NB4 (cell line): Measurements from ENCODE around the gene CCT7.

Source experiments
- DNase-seq: peaks from one replicate; pipeline ENCODE4 v3.0.0; 2010; ENCODE audit warnings: low read depth
- H3K4me3 ChIP-seq: one replicate; pipeline ENCODE4 v1.5.1; 2011; ENCODE audit warnings: mild to moderate bottlenecking, low read depth, low read length, moderate library complexity
- MYC ChIP-seq: IDR thresholded peaks from 2 replicates; pipeline ENCODE4 v1.6.1; 2011; ENCODE audit warnings: low read depth, low read length
- POLR2A ChIP-seq: IDR thresholded peaks from 2 replicates; pipeline ENCODE4 v1.6.1; 2011; ENCODE audit warnings: mild to moderate bottlenecking; ENCODE audit not compliant: insufficient read length; ENCODE audit errors: extremely low read depth
- TF ChIP-seq, protein P1 (sequence below): IDR thresholded peaks from 2 replicates; pipeline ENCODE4 v1.6.1; 2011; ENCODE audit warnings: low read depth, low read length
- TF ChIP-seq, protein P2 (sequence below): IDR thresholded peaks from one replicate; pipeline ENCODE4 v1.5.1; 2012; ENCODE audit warnings: low read depth, low read length

Gene CCT7

DNA sequence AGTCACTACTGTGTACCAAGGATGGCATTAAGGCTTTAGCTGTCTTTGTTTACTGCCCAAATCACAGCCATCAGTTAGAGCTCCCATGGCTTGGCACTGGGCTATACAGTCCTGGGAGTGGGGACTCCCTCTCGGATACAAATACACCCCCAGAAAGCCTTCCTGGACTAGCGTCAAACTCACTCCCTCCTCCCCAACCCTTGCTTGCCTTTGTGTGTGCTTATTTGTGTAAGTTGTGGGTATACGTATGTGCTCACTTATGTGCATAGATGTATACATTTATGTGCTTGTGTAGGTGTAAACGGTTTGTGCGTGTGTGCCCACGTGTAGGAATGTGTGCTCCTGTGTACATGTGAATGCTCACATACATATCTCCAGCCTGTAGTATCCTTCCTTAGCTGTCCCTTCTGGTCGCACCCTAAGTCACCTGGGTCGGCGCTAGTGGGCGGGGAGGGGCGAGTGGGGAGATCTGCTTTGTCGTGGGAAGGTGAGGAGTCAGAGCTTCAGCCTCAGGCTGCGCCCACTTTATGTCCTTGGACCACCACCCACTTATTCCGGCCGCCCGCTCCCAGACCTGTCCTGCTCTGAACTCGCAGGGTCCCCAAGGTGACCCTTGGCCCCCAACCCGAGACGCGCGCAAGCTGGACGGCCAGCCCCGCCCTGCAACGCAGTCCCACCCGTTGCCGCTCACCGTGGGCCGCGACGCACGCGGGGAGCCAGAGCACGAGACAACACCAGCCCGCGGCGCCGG lies 1.5 kb upstream of the CCT7 start:
- TF ChIP-seq POLR2A (no peak), MYC (no peak)
- TF ChIP-seq, protein P1, sequence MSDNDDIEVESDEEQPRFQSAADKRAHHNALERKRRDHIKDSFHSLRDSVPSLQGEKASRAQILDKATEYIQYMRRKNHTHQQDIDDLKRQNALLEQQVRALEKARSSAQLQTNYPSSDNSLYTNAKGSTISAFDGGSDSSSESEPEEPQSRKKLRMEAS, result peak; percentile 28; the same call in 1 of the 2 replicates
- TF ChIP-seq, protein P2, sequence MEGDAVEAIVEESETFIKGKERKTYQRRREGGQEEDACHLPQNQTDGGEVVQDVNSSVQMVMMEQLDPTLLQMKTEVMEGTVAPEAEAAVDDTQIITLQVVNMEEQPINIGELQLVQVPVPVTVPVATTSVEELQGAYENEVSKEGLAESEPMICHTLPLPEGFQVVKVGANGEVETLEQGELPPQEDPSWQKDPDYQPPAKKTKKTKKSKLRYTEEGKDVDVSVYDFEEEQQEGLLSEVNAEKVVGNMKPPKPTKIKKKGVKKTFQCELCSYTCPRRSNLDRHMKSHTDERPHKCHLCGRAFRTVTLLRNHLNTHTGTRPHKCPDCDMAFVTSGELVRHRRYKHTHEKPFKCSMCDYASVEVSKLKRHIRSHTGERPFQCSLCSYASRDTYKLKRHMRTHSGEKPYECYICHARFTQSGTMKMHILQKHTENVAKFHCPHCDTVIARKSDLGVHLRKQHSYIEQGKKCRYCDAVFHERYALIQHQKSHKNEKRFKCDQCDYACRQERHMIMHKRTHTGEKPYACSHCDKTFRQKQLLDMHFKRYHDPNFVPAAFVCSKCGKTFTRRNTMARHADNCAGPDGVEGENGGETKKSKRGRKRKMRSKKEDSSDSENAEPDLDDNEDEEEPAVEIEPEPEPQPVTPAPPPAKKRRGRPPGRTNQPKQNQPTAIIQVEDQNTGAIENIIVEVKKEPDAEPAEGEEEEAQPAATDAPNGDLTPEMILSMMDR, result peak; percentile 4
- peak; percentile 55 for DNase-seq
- H3K4me3 ChIP-seq, result peak overlapping the region; percentile 72

DNA sequence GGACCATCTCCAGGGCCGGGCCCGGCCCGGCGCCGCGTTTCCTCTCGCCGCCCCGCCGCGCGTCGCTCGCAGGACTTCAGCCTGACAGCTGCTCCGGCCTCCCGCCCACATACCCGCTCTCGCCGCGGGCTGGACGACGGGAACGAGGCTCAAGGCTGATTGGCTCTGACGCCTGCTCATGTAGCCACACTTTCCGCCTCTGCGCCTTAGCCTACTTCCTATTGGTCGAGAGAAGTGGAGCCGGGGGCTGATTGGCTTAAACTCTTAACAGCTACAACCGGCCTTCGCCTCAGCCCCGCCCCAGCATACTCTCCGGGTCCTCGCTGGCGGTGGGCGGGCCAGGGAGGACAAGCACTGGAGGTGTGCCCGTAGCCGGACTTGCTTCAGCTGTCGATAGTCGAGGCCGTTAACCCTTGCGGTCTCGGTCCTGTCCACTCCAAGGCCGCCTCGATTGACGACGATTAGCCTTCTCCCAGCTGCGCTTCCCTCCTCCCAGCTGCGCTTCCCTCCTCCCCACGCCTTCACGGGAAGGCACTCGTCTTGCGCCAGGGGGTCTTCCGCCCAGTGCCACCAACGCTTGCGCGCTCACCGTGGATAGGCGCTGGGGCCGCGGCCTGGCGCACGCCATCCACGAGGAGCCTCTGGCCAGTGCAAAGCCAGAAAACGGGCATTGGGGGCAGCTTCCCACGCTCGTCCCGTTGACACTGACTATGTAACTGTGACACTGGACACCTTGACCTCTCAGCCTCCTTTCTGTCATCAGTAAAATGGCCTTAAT lies 765 bp upstream of the CCT7 start, which contains the start of gene PRADC1:
Gene PRADC1 (minus strand): TSS at position 86 of the 778 bp plus-strand sequence. CDS start 79 bp downstream, at position 7.
- peak within 1 kb of the TSS; percentile 96 for H3K4me3 ChIP-seq
- TF ChIP-seq, protein P1, result peak; percentile 60
- TF ChIP-seq, protein P2, result no peak
- peak; percentile 72 for TF ChIP-seq POLR2A
- TF ChIP-seq MYC, result peak; percentile 47
- DNase-seq, result peak; percentile 100

DNA sequence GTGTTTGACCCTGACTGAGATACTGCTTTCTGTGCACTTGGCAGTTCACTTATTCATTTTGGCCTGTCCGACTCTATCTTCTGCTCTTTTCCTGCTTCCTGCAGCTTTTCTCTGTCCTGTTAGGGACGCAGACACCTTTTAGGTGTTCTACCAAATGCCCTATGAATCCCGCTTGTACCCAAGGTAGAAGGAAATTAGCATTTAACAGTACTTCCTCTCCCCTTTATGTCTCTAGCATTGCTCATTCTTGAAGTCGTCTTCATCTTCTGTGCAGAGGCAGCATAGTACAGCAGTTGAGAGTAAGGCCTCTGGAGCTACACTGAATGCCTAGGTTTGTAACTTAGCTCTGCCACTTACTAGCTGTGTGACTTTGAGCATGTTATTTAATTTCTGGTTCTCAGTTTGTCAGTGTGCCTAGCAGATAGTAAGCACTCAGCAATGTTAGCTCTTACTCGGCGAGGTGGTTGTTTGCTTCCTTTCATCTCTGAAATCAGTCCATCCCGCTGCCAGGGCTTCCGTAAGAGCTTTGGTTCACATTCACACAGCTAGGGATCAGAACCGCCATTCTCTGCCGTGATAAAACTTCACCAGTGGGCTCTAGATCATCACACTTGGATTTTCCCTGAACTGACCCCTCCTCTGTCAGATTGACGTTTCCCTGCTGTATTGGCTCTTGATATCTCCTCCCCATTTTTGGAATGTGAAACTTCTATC lies 1.4 kb downstream of the CCT7 start:
- TF ChIP-seq, protein P1, result no peak
- TF ChIP-seq, protein P2, result no peak
- TF ChIP-seq POLR2A, result no peak
- no peak for TF ChIP-seq MYC
- H3K4me3 ChIP-seq, result peak overlapping the region; percentile 96
- DNase-seq, result peak; percentile 40

DNA sequence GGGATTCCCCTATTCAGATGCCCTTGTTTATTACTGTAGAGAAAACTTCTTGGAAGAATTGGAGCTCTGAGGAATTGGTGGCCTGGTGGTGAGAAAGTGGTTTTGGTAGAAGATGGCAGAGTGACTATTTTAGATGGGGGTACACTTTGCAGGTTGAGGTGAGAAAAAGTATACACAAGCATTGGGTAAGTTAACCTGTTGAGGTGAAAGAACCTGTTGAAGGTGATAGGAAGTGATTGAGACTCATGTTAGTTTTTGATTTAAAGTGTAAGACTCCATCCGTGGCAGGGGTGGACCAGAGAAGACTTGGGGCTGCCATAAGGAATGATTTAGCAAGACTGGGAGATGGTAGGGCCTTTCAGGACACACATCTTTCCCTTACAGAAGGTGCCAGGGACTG lies 3.1 kb downstream of the CCT7 start:
- TF ChIP-seq MYC, result no peak
- TF ChIP-seq, protein P1, result no peak
- TF ChIP-seq, protein P2, result no peak
- no peak for TF ChIP-seq POLR2A
- H3K4me3 ChIP-seq, result peak overlapping the region; percentile 96
- no peak for DNase-seq

DNA sequence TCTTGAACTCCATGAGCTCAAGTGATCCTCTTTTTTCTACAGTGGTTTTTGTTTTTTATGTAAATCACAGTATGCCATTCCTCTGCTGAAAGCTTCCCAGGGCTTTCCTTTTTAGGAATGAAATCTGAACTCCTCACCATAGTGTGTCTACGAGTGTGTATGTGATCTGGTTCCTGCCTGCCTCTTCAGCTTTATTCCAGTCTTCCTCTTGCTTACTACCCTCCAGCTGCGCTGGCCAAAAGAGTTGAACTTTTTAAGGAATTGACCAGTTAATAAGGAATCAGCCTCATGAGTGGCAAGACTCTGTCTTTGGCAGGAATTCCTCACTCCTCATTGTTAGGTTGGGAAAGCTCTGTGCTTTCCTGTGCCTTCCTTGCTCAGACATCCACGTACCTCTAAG lies 4.0 kb downstream of the CCT7 start:
- no peak for DNase-seq
- TF ChIP-seq, protein P2, result no peak
- peak overlapping the region; percentile 25 for H3K4me3 ChIP-seq
